Loucy (cell line): ENCODE results near the gene ZNF516.

ENCODE experiments used
- H2AFZ ChIP-seq: fragments of 200-600 bp; sonication (generic); 2 replicates; pipeline ENCODE4 v1.6.0; 2016; ENCODE audit warnings: antibody characterized with exemption, mild to moderate bottlenecking, low read length, moderate library complexity
- H3F3A ChIP-seq: fragments of 200-600 bp; 2 replicates; pipeline ENCODE4 v1.6.0; 2016; ENCODE audit warnings: antibody characterized with exemption, low read depth, mild to moderate bottlenecking
- H3K27me3 ChIP-seq: fragments of 200-600 bp; sonication (generic); 2 replicates; pipeline ENCODE4 v1.6.1; 2014; ENCODE audit warnings: low read length, mild to moderate bottlenecking; ENCODE audit not compliant: insufficient read depth, poor library complexity, severe bottlenecking
- H3K36me3 ChIP-seq: fragments of 200-600 bp; sonication (generic); 2 replicates; pipeline ENCODE4 v1.6.1; 2016; ENCODE audit warnings: low read length; ENCODE audit not compliant: insufficient read depth
- H3K4me1 ChIP-seq: fragments of 200-600 bp; sonication (generic); 2 replicates; pipeline ENCODE4 v1.5.1; 2014; ENCODE audit warnings: low read length, mild to moderate bottlenecking; ENCODE audit not compliant: insufficient read depth, poor library complexity, severe bottlenecking
- H3K4me2 ChIP-seq: fragments of 200-600 bp; sonication (generic); 2 replicates; pipeline ENCODE4 v1.6.0; 2014; ENCODE audit warnings: antibody characterized with exemption, low read length, low read depth, mild to moderate bottlenecking; ENCODE audit not compliant: poor library complexity, severe bottlenecking
- H3K4me3 ChIP-seq: fragments of 200-600 bp; sonication (generic); 2 replicates; pipeline ENCODE4 v1.5.1; 2014; ENCODE audit warnings: low read length, mild to moderate bottlenecking, mixed read lengths; ENCODE audit not compliant: poor library complexity, severe bottlenecking
- H3K79me2 ChIP-seq: fragments of 200-600 bp; sonication (generic); 2 replicates; pipeline ENCODE4 v1.6.1; 2014; ENCODE audit warnings: low read length; ENCODE audit not compliant: insufficient read depth
- H3K9ac ChIP-seq: fragments of 200-600 bp; sonication (generic); 2 replicates; pipeline ENCODE4 v1.6.0; 2014; ENCODE audit warnings: mild to moderate bottlenecking, low read depth, low read length, moderate library complexity; ENCODE audit not compliant: poor library complexity, severe bottlenecking
- H3K9me2 ChIP-seq: fragments of 200-600 bp; sonication (generic); replicated peaks from 2 replicates; pipeline ENCODE4 v1.6.1; 2016; ENCODE audit warnings: low read depth, low read length, mixed read lengths
- H3K9me3 ChIP-seq: fragments of 200-600 bp; sonication (generic); 2 replicates; pipeline ENCODE4 v1.6.1; 2014; ENCODE audit warnings: mild to moderate bottlenecking, antibody characterized with exemption, low read length, low read depth; ENCODE audit not compliant: insufficient read depth
- H4K20me1 ChIP-seq: fragments of 200-600 bp; sonication (generic); 2 replicates; pipeline ENCODE4 v1.6.0; 2014; ENCODE audit warnings: antibody characterized with exemption, low read length, mild to moderate bottlenecking; ENCODE audit not compliant: insufficient read depth, poor library complexity, severe bottlenecking
- CTCF ChIP-seq: fragments of 200-600 bp; sonication (generic); conservative IDR thresholded peaks from 2 replicates; pipeline ENCODE4 v1.5.1; 2014; ENCODE audit warnings: mild to moderate bottlenecking, antibody characterized with exemption, low read length
- EZH2phosphoT487 ChIP-seq: fragments of 200-600 bp; IDR thresholded peaks from 2 replicates; pipeline ENCODE4 v1.6.1; 2018; ENCODE audit warnings: antibody characterized with exemption, mild to moderate bottlenecking, moderate library complexity, borderline replicate concordance

The ZNF516 gene

GRCh38 chr18:76370201-76370600, 124.8 kb downstream of the ZNF516 start:
- H3K9me2 ChIP-seq: no peaks in the 10 kb centered on the region
- no peak overlapping the region for H3K9ac ChIP-seq
- H3K9me3 ChIP-seq: no peaks in the 10 kb centered on the region
- H3K4me3 ChIP-seq: no peak overlapping the region
- H3K27me3 ChIP-seq: no peaks in the 10 kb centered on the region
- no peak overlapping the region for H3K4me2 ChIP-seq
- H2AFZ ChIP-seq: no peak overlapping the region
- no peaks in the 10 kb centered on the region for H3K79me2 ChIP-seq
- H3K36me3 ChIP-seq: no peaks in the 10 kb centered on the region; the same call in 1 of the 2 replicates
- peaks cover 1% of the 10 kb centered on the region for H4K20me1 ChIP-seq
- TF ChIP-seq EZH2phosphoT487 (no peak), CTCF (no peak)
- H3F3A ChIP-seq: no peaks in the 10 kb centered on the region
- peaks cover 17% of the 10 kb centered on the region for H3K4me1 ChIP-seq

GRCh38 chr18:76369791-76370190, 125.3 kb downstream of the ZNF516 start:
- Histone ChIP-seq H3K4me2 (no peak overlapping the region), H3F3A (no peaks in the 10 kb centered on the region), H3K9me2 (no peaks in the 10 kb centered on the region), H3K9ac (no peak overlapping the region), H3K9me3 (no peaks in the 10 kb centered on the region), H3K36me3 (no peaks in the 10 kb centered on the region; the same call in 1 of the 2 replicates), H2AFZ (no peak overlapping the region), H3K79me2 (no peaks in the 10 kb centered on the region), H3K4me1 (peaks cover 14% of the 10 kb centered on the region), H3K27me3 (no peaks in the 10 kb centered on the region), H3K4me3 (no peak overlapping the region), H4K20me1 (no peaks in the 10 kb centered on the region)
- no peak for TF ChIP-seq CTCF
- TF ChIP-seq EZH2phosphoT487: no peak

GRCh38 chr18:76368976-76369375, 126.1 kb downstream of the ZNF516 start:
- Histone ChIP-seq H3F3A (no peaks in the 10 kb centered on the region), H3K4me1 (peaks cover 6% of the 10 kb centered on the region), H3K36me3 (no peaks in the 10 kb centered on the region; the same call in 1 of the 2 replicates), H3K9ac (no peak overlapping the region), H4K20me1 (no peaks in the 10 kb centered on the region), H3K9me2 (no peaks in the 10 kb centered on the region), H3K9me3 (no peaks in the 10 kb centered on the region), H3K4me3 (no peak overlapping the region), H3K79me2 (no peaks in the 10 kb centered on the region), H3K27me3 (no peaks in the 10 kb centered on the region), H3K4me2 (no peak overlapping the region), H2AFZ (no peak overlapping the region)
- TF ChIP-seq EZH2phosphoT487: no peak
- no peak for TF ChIP-seq CTCF
